GM21717 (cell line): ENCODE results near the gene THTPA.

Experiments used
- ATAC-seq: cut with Tn5 transposase; IDR thresholded peaks from one replicate; pipeline ENCODE4 v1.9.1; 2021; ENCODE audit warnings: mild to moderate bottlenecking, moderate library complexity; ENCODE audit not compliant: unreplicated experiment

Gene THTPA

DNA sequence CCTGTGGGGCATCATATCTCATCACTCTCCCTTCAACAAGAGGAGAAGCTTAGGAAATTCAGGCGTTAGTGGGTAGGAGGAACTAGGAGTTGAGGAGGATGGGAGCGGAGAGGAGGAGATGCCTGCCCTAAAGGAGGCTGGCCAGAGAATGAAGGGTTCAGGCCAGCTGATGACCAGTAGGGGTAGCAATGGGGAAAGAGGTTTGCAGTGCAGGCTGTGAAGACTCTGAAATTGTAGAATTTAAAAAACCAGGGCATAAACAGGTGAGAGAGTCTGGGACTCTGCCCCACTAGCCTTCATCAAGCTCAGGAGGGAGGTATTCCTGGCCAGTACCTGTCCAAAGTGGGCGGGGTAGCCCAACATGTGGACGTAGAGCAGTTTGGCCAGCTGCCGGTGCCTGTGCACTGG, 10.7 kb downstream of the THTPA start:
- ATAC-seq = peak; percentile 10

- peak; percentile 71 for ATAC-seq
Observed at GRCh38 chr14:23567186-23568020, 11.3 kb downstream of the THTPA start, which contains the start of gene AP1G2. Gene AP1G2, minus strand, starts transcription at chr14:23567791. Its CDS starts 477 bp downstream, at chr14:23567314.

DNA sequence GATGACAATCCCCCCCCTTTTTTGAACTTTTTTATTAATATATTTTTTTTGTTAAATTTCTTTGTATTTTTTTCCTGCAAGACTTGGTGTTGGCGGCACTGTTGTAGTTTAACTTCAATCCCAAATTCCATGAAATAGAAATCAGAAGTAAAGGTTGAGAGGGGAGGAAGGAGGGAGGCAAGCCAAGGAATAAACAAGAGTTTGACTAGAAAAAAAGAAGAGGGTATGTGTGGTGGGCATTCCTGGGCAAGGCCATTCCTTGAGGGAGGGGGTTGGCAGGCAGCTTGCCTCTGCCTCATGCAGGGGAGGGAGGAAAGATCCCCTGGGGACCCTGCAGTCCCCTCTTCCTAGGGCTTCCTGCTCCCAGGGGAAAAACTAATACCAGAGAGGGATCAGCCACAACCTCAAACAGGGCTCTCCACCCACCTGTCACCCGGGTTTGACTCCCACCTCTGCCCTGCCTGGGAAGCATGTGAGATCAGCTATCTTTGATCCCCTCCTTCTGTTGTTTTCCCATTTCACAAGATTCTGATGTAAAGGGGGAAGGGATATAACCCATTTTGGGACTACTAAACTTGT, 12.0 kb downstream of the THTPA start:
- ATAC-seq = no peak

DNA sequence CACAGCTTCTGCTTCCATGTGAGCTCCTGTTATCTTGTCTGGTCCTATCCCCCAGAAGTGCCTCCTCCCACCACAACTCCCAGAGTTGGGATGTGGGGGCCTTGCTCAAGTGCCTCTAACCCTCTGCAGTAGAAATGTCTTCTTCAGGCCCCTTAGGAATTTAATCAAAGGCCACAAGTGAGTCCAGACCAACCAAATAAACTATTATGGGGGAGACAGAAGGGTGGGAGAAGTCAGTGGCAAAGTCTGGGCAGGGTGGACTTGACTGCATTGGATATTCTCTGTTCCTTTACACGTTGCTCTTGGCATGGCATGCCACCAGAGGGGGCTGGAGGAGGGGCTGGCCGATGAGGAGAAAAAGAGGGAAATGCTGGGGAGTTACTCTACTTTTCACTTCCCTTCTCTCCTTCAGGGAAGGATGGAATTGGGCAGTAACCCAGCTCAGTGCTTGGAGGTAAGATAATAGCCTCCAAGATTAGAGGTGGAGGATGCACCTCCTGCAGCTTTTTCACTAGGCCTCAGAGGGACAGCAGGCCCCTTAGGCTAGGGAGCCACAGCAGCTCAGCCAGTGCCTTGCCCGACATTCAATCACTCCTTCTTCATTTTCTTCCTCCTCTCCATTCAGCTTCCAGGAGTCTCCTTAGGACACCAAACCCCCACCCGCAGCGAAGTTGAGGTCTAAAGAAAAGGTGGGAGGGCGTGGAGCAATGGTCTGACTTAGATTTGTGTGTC, 12.7 kb downstream of the THTPA start:
- no peak for ATAC-seq

DNA sequence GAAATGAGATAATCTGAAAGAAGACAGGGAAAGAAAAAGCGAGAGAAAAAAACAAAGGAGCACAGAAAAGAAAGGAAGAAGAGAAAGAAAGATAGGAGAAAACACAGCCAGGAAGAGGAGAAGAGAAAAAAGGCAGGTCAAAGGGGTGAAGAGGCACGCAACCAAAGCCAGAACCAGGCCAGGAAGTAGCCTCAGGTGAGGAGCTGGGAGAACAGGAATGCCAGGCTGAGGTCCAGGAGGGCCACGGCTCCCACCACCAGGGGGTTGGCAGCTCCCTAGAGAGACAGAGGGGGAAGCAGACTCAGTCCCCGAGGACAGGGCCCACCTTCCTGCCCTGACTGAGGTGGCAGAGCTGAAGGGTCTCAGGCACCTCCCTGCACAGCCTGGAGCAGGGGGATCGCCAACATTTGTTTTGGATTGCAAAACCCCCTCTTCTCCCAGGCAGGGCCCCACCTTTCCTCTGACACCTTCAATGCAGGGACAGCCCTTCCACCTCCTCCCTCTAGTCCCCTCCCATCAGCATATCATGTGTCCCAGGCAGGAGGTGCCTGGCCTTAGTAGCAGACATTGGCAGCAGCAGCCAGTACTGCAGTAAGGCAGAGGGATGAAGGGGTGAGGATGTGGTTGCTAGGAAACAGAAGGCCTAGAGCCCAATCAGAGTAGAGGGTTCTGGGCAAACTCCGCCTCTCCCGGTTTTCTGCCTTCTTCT, 13.5 kb downstream of the THTPA start:
- no peak for ATAC-seq

DNA sequence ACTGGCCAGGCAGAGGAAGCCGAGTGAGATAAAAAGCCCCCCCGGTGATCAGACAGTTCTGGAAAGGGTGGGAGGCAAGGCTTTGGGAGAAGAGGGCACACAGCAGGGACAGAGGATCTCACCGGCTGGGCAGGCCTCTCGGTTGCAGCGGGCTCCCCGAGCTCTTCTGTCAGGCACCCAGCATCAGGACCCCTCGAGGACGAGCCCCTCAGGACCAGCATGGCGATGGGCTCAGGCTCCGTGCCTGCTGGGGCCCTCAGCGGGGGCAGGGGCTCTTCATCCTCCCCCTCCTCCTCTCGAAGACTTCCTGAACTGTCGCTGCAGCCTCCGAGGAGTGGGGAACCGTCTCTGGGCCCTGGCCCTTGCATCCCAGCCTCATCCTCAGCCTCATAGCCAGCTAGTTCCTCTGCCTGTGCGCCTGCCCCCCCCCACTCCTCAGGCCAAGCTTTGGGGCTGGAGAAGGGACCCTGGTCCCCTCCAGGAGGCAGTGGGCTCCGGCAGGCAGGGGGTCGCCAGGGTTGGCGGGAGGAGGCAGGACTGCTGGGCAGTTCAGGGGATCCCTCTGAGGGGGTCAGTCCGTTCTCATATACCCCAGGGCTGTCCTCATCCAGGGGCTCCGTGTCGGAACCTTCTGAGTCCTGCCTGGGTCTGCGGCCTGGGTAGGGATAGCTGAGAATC, 14.9 kb downstream of the THTPA start:
- ATAC-seq = no peak

GRCh38 chr14:23571701-23572523, 15.8 kb downstream of the THTPA start:
- no peak for ATAC-seq

GRCh38 chr14:23572524-23572828, 16.4 kb downstream of the THTPA start:
- ATAC-seq = no peak

- no peak for ATAC-seq
Observed at GRCh38 chr14:23572836-23573235, 16.8 kb downstream of the THTPA start.

GRCh38 chr14:23573384-23574015, 17.4 kb downstream of the THTPA start:
- no peak for ATAC-seq

DNA sequence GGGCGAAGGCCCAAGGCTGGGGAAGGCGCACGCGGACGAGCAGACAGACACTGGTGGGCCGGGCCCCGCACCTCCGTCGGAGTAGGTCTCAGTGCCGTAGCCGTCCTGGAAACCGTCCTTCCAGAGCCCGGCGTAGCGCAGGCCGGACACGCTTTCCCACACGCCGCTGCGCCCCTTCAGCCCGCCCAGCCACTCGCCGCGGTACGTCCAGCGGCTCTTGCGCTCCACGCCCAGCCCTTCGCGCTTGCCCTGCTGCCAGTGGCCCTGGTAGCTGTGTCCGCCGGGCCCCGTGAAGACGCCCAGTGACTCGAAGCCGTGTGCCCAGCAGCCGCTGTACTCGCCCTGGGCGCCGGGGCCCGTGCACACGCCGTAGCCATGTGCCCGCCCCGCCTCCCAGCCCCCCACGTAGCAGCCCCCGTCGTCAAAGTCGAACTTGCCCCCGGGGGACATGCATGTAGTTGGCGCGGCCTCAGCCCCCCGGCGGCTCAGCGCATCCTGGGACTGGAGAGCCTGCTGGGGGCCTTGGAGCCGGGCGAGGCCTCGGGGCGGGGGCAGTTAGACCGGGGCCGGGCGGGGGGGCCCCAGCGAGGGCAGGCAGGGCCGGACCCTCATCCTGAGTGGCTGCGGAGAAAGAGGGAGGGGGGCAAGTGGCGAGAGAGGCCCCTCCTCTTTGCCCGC, 21.1 kb downstream of the THTPA start:
- ATAC-seq = no peak

- no peak for ATAC-seq
Observed at GRCh38 chr14:23577710-23578392, 21.8 kb downstream of the THTPA start.

GRCh38 chr14:23578560-23579310, 22.7 kb downstream of the THTPA start, which contains the start of gene JPH4:
Gene JPH4, minus strand, starts transcription at chr14:23578790. Its CDS starts 1,337 bp downstream, at chr14:23577453.
- no peak for ATAC-seq

DNA sequence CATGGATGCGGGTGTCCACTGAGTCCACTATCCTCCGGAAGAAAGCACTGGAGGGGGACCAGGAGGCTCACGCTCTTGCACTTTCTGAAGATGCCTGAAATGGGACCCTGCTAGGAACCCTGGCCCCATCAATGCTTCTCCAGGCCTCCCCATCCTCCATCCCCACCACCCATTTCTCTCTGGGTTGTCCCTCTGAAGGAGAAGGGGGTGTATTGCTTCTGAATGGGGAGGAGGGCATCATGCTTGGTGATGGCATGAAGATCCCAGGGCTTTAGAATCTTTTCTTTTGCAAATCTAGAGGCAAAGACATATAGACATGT, 23.2 kb downstream of the THTPA start:
- ATAC-seq = no peak

DNA sequence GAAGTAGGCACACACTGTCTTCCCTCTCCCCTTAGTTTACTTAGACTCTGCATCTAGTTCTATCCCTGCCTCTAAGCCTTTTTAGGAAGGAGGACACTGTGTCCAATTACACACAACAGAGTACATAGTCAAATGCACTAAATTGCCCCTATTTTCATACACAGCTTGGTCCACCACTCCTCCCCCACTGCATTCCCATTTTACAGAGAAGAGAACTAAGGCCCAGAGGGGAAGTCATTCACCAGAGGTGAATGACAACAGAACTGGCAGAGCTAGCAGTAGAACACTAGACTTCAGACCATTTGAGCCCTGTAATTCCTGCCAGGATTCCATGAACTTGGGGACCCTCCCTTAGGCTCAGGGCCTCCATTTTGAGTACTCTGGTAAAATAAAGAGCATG, 23.7 kb downstream of the THTPA start:
- no peak for ATAC-seq

DNA sequence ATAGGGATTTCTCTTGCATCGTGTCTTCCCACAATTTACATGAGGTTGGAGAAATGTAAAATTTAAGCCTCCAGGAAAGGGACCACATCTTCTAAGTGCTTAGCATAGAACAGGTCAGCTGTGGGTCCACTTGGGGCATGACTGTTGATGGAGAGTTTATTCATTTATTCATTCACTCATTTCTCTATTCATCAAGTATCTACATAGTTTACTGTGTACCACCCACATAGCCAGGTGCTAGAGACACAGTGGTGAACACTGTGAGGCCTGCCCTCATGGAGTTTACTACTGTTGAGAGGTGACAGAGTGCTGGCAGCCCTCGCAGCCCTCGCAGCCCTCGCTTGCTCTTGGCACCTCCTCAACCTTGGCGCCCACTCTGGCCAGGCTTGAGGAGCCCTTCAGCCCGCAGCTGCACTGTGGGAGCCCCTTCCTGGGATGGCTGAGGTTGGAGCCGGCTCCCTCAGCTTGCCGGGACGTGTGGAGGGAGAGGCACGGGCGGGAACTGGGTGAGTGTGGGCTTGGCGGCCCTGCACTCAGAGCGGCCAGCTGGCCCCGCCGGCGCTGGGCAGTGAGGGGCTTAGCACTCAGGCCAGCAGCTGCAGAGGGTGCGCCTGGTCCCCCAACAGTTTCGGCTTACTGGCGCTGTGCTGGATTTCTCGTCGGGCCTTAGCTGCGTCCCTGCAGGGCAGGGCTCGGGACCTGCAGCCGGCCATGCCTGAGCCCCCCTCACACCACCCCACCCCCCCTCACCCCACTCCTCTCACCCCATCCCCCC, 24.3 kb downstream of the THTPA start:
- no peak for ATAC-seq

DNA sequence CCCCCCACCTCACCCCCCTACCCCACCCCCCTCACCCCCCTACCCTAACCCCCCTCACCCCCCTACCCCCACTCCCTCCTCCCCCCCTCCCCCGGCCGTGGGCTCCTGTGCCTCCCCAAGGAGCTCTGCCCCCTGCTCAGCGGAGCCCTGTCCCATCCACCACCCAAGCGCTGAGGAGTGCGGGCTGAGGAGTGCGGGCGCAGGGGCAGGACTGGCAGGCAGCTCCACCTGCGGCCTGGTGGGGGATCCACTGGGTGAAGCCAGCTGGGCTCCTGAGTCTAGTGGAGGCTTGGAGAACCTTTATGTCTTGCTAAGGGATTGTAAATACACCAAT, 24.8 kb downstream of the THTPA start:
- no peak for ATAC-seq
